ENCODE results near the gene SPAG4.

SPAG4 gene

GRCh38 chr20:35600176-35600992, 15.2 kb upstream of the SPAG4 start:
- DNase-seq: no peak

GRCh38 chr20:35600993-35601973, 14.3 kb upstream of the SPAG4 start:
- no peak for DNase-seq

- DNase-seq: no peak
These were observed 13.6 kb upstream of the SPAG4 start for GRCh38 chr20:35601990-35602389.

- no peak for DNase-seq
These were observed 12.7 kb upstream of the SPAG4 start for GRCh38 chr20:35602851-35603495.

GRCh38 chr20:35603695-35604448, 11.8 kb upstream of the SPAG4 start:
- DNase-seq: no peak

- DNase-seq: no peak
These were observed 11.2 kb upstream of the SPAG4 start for GRCh38 chr20:35604449-35604747.

GRCh38 chr20:35606127-35606526, 9.5 kb upstream of the SPAG4 start:
- DNase-seq: no peak

GRCh38 chr20:35607003-35607735, 8.5 kb upstream of the SPAG4 start:
- DNase-seq: no peak

- DNase-seq: no peak
These were observed 4.7 kb upstream of the SPAG4 start for GRCh38 chr20:35610833-35611427.

- no peak for DNase-seq
These were observed 4.1 kb upstream of the SPAG4 start for GRCh38 chr20:35611482-35611881.

- DNase-seq: no peak
These were observed 1.1 kb downstream of the SPAG4 start for GRCh38 chr20:35616465-35617396.

GRCh38 chr20:35617397-35618262, 2.0 kb downstream of the SPAG4 start:
- peak; percentile 14 for DNase-seq

- DNase-seq: no peak
These were observed 2.9 kb downstream of the SPAG4 start for GRCh38 chr20:35618263-35619131.

GRCh38 chr20:35619196-35620095, 3.8 kb downstream of the SPAG4 start:
- no peak for DNase-seq

- no peak for DNase-seq
These were observed 5.4 kb downstream of the SPAG4 start for GRCh38 chr20:35620818-35621559.

GRCh38 chr20:35621560-35621946, 5.9 kb downstream of the SPAG4 start:
- DNase-seq: no peak

Data from NCI-H2081 treated with DMSO at 0.1 percent for 48 hours (cell line).